ENCODE data around the gene CLPSL1.
A peak's percentile ranks its signal among the peaks of the same experiment; 100 is the strongest.

CLPSL1 gene

GRCh38 chr6:35798706-35799105 is 17.9 kb downstream of the CLPSL1 start:
- TF ChIP-seq, protein P1, sequence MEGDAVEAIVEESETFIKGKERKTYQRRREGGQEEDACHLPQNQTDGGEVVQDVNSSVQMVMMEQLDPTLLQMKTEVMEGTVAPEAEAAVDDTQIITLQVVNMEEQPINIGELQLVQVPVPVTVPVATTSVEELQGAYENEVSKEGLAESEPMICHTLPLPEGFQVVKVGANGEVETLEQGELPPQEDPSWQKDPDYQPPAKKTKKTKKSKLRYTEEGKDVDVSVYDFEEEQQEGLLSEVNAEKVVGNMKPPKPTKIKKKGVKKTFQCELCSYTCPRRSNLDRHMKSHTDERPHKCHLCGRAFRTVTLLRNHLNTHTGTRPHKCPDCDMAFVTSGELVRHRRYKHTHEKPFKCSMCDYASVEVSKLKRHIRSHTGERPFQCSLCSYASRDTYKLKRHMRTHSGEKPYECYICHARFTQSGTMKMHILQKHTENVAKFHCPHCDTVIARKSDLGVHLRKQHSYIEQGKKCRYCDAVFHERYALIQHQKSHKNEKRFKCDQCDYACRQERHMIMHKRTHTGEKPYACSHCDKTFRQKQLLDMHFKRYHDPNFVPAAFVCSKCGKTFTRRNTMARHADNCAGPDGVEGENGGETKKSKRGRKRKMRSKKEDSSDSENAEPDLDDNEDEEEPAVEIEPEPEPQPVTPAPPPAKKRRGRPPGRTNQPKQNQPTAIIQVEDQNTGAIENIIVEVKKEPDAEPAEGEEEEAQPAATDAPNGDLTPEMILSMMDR (conservative IDR thresholded peaks at IDR 0.05; ENCODE audit: low read depth): no peak
- no peak for DNase-seq (ENCODE audit: low spot score)
- ChIA-PET CTCF (interaction anchor here (0.7 kb wide), 1 partner anchor 19 kb away, joined by 4 read pairs; no protein-coding TSS in a partner anchor), POLR2A (ENCODE audit: low non-redundant PET) (no interaction called here)
- no peak overlapping the region for H3K27ac ChIP-seq

DNA sequence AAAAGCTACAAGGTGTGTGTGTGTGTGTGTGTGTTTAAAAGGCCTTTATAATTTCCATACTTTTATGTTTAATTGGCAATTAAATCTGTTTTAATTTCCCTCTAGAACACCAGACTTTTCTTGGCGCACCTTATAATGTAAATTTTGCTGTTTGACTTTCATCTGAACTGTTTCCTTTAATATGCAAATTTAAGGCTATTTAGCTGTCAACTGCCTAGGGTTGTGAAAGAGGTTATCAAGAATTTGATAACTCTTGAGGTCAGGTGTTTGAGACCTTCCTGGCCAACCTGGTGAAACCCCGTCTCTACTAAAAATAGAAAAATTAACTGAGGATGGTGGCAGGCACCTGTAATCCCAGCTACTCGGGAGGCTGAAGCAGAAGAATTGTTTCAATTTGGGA is 20.3 kb downstream of the CLPSL1 start:
- no peak for DNase-seq (ENCODE audit: low spot score)
- ChIA-PET CTCF (no interaction called here), POLR2A (ENCODE audit: low non-redundant PET) (no interaction called here)
- H3K27ac ChIP-seq: no peak overlapping the region
- TF ChIP-seq, protein P1 (conservative IDR thresholded peaks at IDR 0.05; ENCODE audit: low read depth): no peak

DNA sequence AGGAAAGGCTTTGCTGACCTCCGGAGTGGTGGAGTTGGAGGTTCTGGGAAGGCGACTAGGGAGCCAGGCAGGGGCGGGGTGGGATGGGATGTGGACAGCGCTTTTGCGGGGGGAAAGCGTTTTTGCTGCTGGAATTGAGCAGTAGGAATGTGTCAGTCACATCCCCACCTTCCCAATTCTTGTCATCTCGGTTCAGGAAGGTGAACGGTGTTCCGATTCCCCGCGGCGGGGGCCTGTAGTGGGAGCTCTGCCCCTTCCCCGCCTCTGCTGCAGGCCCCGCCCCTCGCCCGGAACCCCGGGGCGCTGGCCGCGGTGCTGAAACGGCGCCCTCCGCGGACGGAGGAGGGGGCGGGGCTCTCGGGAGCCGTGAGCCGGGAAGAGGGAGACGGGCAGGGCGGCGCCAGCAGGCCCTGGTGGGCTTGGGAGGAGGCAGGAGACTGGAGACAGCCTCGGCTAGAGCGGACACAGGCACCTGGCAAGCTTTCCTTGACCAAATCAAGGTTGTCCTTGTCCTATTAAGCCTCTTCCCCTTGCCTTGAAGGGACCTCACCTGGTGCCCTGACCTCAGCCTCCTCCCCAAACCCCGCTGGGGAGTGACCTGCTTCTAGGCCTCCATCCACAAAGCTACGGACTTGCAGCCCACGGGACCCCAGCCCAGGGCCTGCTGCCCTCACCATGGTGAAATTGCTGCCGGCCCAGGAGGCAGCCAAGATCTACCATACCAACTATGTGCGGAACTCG is 24.3 kb downstream of the CLPSL1 start, which contains the start of gene LHFPL5:
Gene LHFPL5, plus strand, starts transcription at position 357 of the 741 bp plus-strand sequence. Its CDS starts 319 bp downstream, at position 676.
- POLR2A ChIA-PET (ENCODE audit: low non-redundant PET): no interaction called here
- peak; percentile 80 for DNase-seq (ENCODE audit: low spot score)
- H3K27ac ChIP-seq: no peak within 1 kb of the TSS
- TF ChIP-seq, protein P1 (conservative IDR thresholded peaks at IDR 0.05; ENCODE audit: low read depth): no peak
- CTCF ChIA-PET: no interaction called here

DNA sequence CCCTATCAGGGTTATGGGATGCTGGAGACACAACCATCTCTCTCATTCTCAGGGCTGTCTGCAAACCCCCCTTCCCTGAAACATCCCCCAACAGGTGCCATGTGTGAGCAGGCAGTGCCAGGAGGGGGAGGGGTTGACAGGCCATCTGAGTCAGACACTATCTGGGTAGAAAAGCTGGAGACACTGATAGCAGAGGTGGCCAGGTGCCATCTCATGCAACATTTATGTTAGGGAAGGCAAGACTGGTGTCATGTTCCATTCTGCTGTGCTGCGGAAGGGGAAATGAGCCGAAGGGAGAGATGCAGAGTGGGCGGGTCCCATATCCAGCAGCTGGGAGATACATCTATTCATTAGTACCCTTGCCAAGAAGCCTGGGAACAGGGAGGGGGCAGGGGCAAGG is 27.9 kb downstream of the CLPSL1 start:
- H3K27ac ChIP-seq: no peak overlapping the region
- POLR2A ChIA-PET (ENCODE audit: low non-redundant PET): no interaction called here
- CTCF ChIA-PET: no interaction called here
- peak; percentile 12 for DNase-seq (ENCODE audit: low spot score)
- TF ChIP-seq, protein P1 (conservative IDR thresholded peaks at IDR 0.05; ENCODE audit: low read depth): no peak

DNA sequence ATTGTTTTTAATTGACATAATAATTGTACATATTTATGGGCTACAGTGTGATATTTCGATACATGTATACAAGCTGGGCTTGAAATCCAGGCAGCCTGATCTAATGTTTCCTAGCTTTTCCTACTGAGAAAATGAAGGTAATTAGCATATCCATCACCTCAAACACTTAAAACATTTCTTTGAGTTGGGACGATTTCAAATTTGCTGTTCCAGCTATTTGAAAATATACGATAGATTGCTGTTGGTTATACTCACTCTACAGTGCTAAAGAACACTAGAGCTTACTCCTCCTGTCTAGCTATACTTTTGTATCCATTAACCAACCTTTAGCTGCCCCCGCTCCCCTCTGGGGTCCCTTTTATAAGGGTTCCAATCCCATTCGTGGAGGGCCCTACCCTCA is 29.0 kb downstream of the CLPSL1 start:
- H3K27ac ChIP-seq: no peak overlapping the region
- CTCF ChIA-PET: interaction anchor here (0.6 kb wide), 1 partner anchor 264 kb away, joined by 3 read pairs; no protein-coding TSS in a partner anchor
- TF ChIP-seq, protein P1 (conservative IDR thresholded peaks at IDR 0.05; ENCODE audit: low read depth): no peak
- POLR2A ChIA-PET (ENCODE audit: low non-redundant PET): no interaction called here
- no peak for DNase-seq (ENCODE audit: low spot score)

DNA sequence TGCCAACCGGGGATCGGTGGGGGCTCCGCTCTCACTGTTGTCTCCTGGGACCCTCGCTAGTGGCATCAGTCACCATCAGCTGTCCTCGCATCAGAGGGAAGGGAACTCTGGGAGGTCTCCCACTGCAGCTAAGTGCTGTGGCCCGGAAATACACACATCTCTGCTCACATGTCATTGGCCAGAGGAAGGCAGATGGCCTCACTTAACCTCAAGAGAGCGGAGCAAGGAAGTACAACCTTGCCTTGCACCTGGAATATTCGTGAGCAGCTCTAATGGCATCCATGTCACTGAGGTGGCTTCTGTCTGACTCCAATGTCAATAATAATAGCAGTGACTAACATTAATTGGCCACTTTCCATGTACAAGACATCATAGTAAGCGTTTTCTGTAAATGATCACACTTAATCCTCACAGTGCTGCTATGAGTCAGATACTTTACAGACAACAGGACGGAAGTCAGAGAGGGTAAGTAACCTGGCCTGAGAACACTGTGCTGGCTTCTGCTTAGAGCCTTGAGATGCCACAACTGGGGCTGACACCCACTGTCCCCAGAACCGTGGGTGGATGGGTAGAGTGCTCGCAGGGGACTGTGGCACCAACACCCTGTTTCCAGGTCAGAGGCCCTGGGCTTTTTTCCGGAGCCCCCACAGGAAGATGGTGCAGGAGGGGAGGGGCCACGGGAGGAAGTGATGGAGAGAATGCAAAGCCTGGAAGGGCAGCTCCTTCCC is 30.3 kb downstream of the CLPSL1 start:
- TF ChIP-seq, protein P1 (conservative IDR thresholded peaks at IDR 0.05; ENCODE audit: low read depth): no peak
- CTCF ChIA-PET: no interaction called here
- POLR2A ChIA-PET (ENCODE audit: low non-redundant PET): no interaction called here
- peak overlapping the region; percentile 82 for H3K27ac ChIP-seq
- peak; percentile 73 for DNase-seq (ENCODE audit: low spot score)
